Liver (tissue), 9 donors: ENCODE results near the gene ATL2. TPM values are rescaled to one million over a fixed set of nuclear protein-coding genes. Genes with fewer than 3 reads are reported as not detected.

ENCODE experiments used
- DNase-seq: peaks from one replicate; pipeline ENCODE4 v3.0.0-alpha.2; 2017; ENCODE audit warnings: low spot score
- H3K27ac ChIP-seq, 2 donors: one replicate each; pipeline ENCODE4 v1.7.0; 2013; ENCODE audit warnings: inconsistent platforms in 2 of 2, low read length in 2 of 2, control low read depth in 1 of 2, low read depth in 1 of 2, mild to moderate bottlenecking in 1 of 2
- H3K27me3 ChIP-seq, 4 donors: one replicate each; pipeline versions ENCODE4 v1.6.1 to v1.7.0; 2013; ENCODE audit warnings: low read length in 3 of 4, inconsistent platforms in 1 of 4, mild to moderate bottlenecking in 1 of 4, moderate library complexity in 1 of 4; ENCODE audit not compliant: control insufficient read depth in 4 of 4, insufficient read depth in 4 of 4
- H3K36me3 ChIP-seq, 4 donors: one replicate each; pipeline versions ENCODE4 v1.6.1 to v1.7.0; 2013; ENCODE audit warnings: low read length in 3 of 4, mild to moderate bottlenecking in 3 of 4, low read depth in 1 of 4, moderate library complexity in 1 of 4; ENCODE audit not compliant: control insufficient read depth in 4 of 4, insufficient read depth in 3 of 4
- H3K4me1 ChIP-seq, 4 donors: one replicate each; pipeline versions ENCODE4 v1.6.1 to v1.7.0; 2013; ENCODE audit warnings: low read length in 3 of 4, mild to moderate bottlenecking in 3 of 4, moderate library complexity in 1 of 4; ENCODE audit not compliant: control insufficient read depth in 4 of 4, insufficient read depth in 4 of 4
- H3K4me3 ChIP-seq, 3 donors: one replicate each; pipeline versions ENCODE4 v1.6.1 to v1.7.0; 2013; ENCODE audit warnings: low read length in 3 of 3, control low read depth in 1 of 3, low read depth in 1 of 3, mild to moderate bottlenecking in 1 of 3
- H3K9ac ChIP-seq, 2 donors: one replicate each; pipeline ENCODE4 v1.7.0; 2013; ENCODE audit warnings: low read length in 2 of 2, mild to moderate bottlenecking in 2 of 2, moderate library complexity in 2 of 2, control low read depth in 1 of 2, low read depth in 1 of 2
- H3K9me3 ChIP-seq, 4 donors: one replicate each; pipeline versions ENCODE4 v1.6.1 to v1.7.0; 2013; ENCODE audit warnings: low read length in 3 of 4; ENCODE audit not compliant: control insufficient read depth in 4 of 4
- ATF3 ChIP-seq: IDR thresholded peaks from 2 replicates; pipeline ENCODE4 v1.6.1; 2016; ENCODE audit warnings: antibody characterized with exemption
- CTCF ChIP-seq: fragments of 150-350 bp; IDR thresholded peaks from 2 replicates; pipeline ENCODE4 v1.5.1; 2017; ENCODE audit warnings: improper control_type of control experiment, low read depth, low read length; ENCODE audit not compliant: missing input control
- EGR1 ChIP-seq, 2 donors: IDR thresholded peaks; 2 replicates each; pipeline ENCODE4 v1.6.1; 2016 to 2018; ENCODE audit warnings: antibody characterized with exemption in 2 of 2, low read depth in 2 of 2
- FOXA1 ChIP-seq: IDR thresholded peaks from 2 replicates; pipeline ENCODE4 v1.6.1; 2016; ENCODE audit warnings: antibody characterized with exemption
- FOXA2 ChIP-seq: IDR thresholded peaks from 2 replicates; pipeline ENCODE4 v1.6.1; 2016; ENCODE audit warnings: antibody characterized with exemption
- GABPA ChIP-seq, 2 donors: IDR thresholded peaks in 1 of 2; conservative IDR thresholded peaks in 1 of 2; 2 replicates each; pipeline ENCODE4 v1.6.1; 2016; ENCODE audit warnings: antibody characterized with exemption in 2 of 2, mild to moderate bottlenecking in 1 of 2, moderate library complexity in 1 of 2
- HNF4A ChIP-seq, 2 donors: conservative IDR thresholded peaks; 2 replicates each; pipeline ENCODE4 v1.6.1; 2016; ENCODE audit warnings: antibody characterized with exemption in 2 of 2, mild to moderate bottlenecking in 2 of 2
- HNF4G ChIP-seq: IDR thresholded peaks from 2 replicates; pipeline ENCODE4 v1.6.1; 2016; ENCODE audit warnings: antibody characterized with exemption
- JUND ChIP-seq, 2 donors: IDR thresholded peaks; 2 replicates each; pipeline ENCODE4 v1.6.1; 2016; ENCODE audit warnings: antibody characterized with exemption in 2 of 2
- MAX ChIP-seq: IDR thresholded peaks from 2 replicates; pipeline ENCODE4 v1.6.1; 2016; ENCODE audit warnings: antibody characterized with exemption
- NR2F2 ChIP-seq: IDR thresholded peaks from 2 replicates; pipeline ENCODE4 v1.6.1; 2016; ENCODE audit warnings: antibody characterized with exemption
- RAD21 ChIP-seq, 2 donors: IDR thresholded peaks; 2 replicates each; pipeline ENCODE4 v1.6.1; 2016; ENCODE audit warnings: antibody characterized with exemption in 2 of 2, mild to moderate bottlenecking in 2 of 2
- REST ChIP-seq: IDR thresholded peaks from 2 replicates; pipeline ENCODE4 v1.6.1; 2016; ENCODE audit warnings: antibody characterized with exemption, mild to moderate bottlenecking
- RXRA ChIP-seq, 2 donors: IDR thresholded peaks; 2 replicates each; pipeline ENCODE4 v1.6.1; 2017 to 2018; ENCODE audit warnings: antibody characterized with exemption in 2 of 2, mild to moderate bottlenecking in 1 of 2
- SP1 ChIP-seq: IDR thresholded peaks from 2 replicates; pipeline ENCODE4 v1.6.1; 2018; ENCODE audit warnings: antibody characterized with exemption, mild to moderate bottlenecking
- TAF1 ChIP-seq: conservative IDR thresholded peaks from 2 replicates; pipeline ENCODE4 v1.6.1; 2016; ENCODE audit warnings: antibody characterized with exemption, mild to moderate bottlenecking
- YY1 ChIP-seq: IDR thresholded peaks from 2 replicates; pipeline ENCODE4 v1.6.1; 2016; ENCODE audit warnings: antibody characterized with exemption, mild to moderate bottlenecking
- ZBTB33 ChIP-seq: IDR thresholded peaks from 2 replicates; pipeline ENCODE4 v1.6.1; 2016; ENCODE audit warnings: antibody characterized with exemption
- whole genome bisulfite sequencing: extraction: QIAGEN DNeasy Blood & Tissue Kit; methylation state at CpG from one replicate; pipeline ENCODE4 v1.1.7; 2013; 5-methylcytosine and 5-hydroxymethylcytosine counted together
- polyA plus RNA-seq, 2 donors: library from polyadenylated mRNA; stranded (reverse) in 1 of 2; unstranded in 1 of 2; fragments of 200-250 nt in 1 of 2; fragments of >200 nt in 1 of 2; fragmentation: Nextera tagmentation in 1 of 2; extraction: Ambion mirVana in 1 of 2; gene quantifications; one replicate each; pipeline versions ENCODE4 v1.2.1 to v1.2.3, GENCODE V29; 2013 to 2015
- total RNA-seq, 2 donors: library from RNA; depleted of rRNA; stranded (reverse); fragments of >200 nt; gene quantifications; one replicate each; pipeline ENCODE4 v1.2.3, GENCODE V29; 2014
- donor health status: healthy.
- donor health status: healthy.
- donor health status: healthy.
- donor health status: healthy.
- donor health status: healthy.

The ATL2 gene
- total and polyA plus RNA-seq, 4 donors, result 21.0 to 163 (median 45.8) TPM

GRCh38 chr2:38375696-38376345 lies 1.3 kb downstream of the ATL2 start:
- WGBS, result 10% methylated on average over 19 of the region's 19 CpGs

More at GRCh38 chr2:38375696-38376345, 1.3 kb downstream of the ATL2 start:
- peak overlapping the region; percentile 16 to 79 for H3K9ac ChIP-seq
- H3K27me3 ChIP-seq, result no peaks in the 10 kb centered on the region
- H3K9me3 ChIP-seq, result no peaks in the 10 kb centered on the region
- peak overlapping the region; percentile 93 to 98 for H3K27ac ChIP-seq
- DNase-seq, result no peak
- H3K4me3 ChIP-seq, result peak overlapping the region; percentile 73 to 82 (median 80)
- TF ChIP-seq RAD21 (IDR thresholded peaks at IDR 0.05) (peak; percentile 25 to 29), RXRA (IDR thresholded peaks at IDR 0.05) (no peak), SP1 (no peak), TAF1 (no peak), HNF4G (no peak), MAX (no peak), REST (no peak), JUND (IDR thresholded peaks at IDR 0.05) (no peak), NR2F2 (no peak), FOXA1 (no peak), FOXA2 (no peak), YY1 (peak; percentile 20), ZBTB33 (no peak), ATF3 (no peak), GABPA (IDR thresholded peaks at IDR 0.05 in 1 of 2, conservative IDR thresholded peaks at IDR 0.05 in 1 of 2) (no peak), EGR1 (IDR thresholded peaks at IDR 0.05; ENCODE audit: low read depth in 2 of 2) (no peak), CTCF (no peak), HNF4A (conservative IDR thresholded peaks at IDR 0.05) (peak in 1 of 2 donors; percentile 2)
- H3K36me3 ChIP-seq, result no peaks in the 10 kb centered on the region
- H3K4me1 ChIP-seq, result peaks cover 7 to 49% (median 30%) of the 10 kb centered on the region in 4 donors
